Natural killer cell (primary cell): ENCODE results near the gene WFDC1. TPM values are rescaled to one million over a fixed set of nuclear protein-coding genes. Genes with fewer than 3 reads are reported as not detected.

Experiments
- ATAC-seq, 3 donors: fragments of 150-1000 bp in 2 of 3; fragments of 200-7000 bp in 1 of 3; cut with Tn5 transposase; 1 replicate in 1 of 3; 2 replicates in 2 of 3; pipeline ENCODE4 v1.10.0; 2021; ENCODE audit warnings: mild to moderate bottlenecking in 2 of 3, moderate library complexity in 2 of 3
- DNase-seq, 2 donors: peaks; one replicate each; pipeline versions ENCODE4 v3.0.0 to v3.0.0-alpha.2; 2013 to 2021; ENCODE audit warnings: mixed read lengths in 1 of 2
- H3K27ac ChIP-seq: one replicate; pipeline ENCODE4 v1.5.1; 2013; ENCODE audit warnings: mild to moderate bottlenecking, low read length
- H3K27me3 ChIP-seq: one replicate; pipeline ENCODE4 v1.6.1; 2013; ENCODE audit warnings: low read length; ENCODE audit not compliant: control insufficient read depth, insufficient read depth
- H3K36me3 ChIP-seq: one replicate; pipeline ENCODE4 v1.6.1; 2013; ENCODE audit warnings: low read length; ENCODE audit not compliant: control insufficient read depth, insufficient read depth
- H3K4me1 ChIP-seq: one replicate; pipeline ENCODE4 v1.6.1; 2013; ENCODE audit warnings: low read length; ENCODE audit not compliant: control insufficient read depth, insufficient read depth
- H3K4me3 ChIP-seq: one replicate; pipeline ENCODE4 v1.5.1; 2013; ENCODE audit warnings: low read length
- H3K9me3 ChIP-seq: one replicate; pipeline ENCODE4 v1.6.1; 2013; ENCODE audit warnings: low read length; ENCODE audit not compliant: control insufficient read depth, insufficient read depth
- H3K27ac Mint-ChIP-seq, 2 donors: one replicate each; pipeline ENCODE4 v1.8.0; 2022; ENCODE audit warnings: mild to moderate bottlenecking in 2 of 2, mixed read lengths in 2 of 2, moderate library complexity in 1 of 2
- H3K27me3 Mint-ChIP-seq, 2 donors: one replicate each; pipeline ENCODE4 v1.8.0; 2022; ENCODE audit warnings: low read depth in 2 of 2, mixed read lengths in 2 of 2
- H3K36me3 Mint-ChIP-seq: one replicate; pipeline ENCODE4 v1.8.0; 2022; ENCODE audit warnings: mixed read lengths
- H3K4me1 Mint-ChIP-seq, 2 donors: one replicate each; pipeline ENCODE4 v1.8.0; 2022; ENCODE audit warnings: mixed read lengths in 2 of 2
- H3K4me3 Mint-ChIP-seq: one replicate; pipeline ENCODE4 v1.8.0; 2022; ENCODE audit warnings: mild to moderate bottlenecking, moderate library complexity, mixed read lengths
- H3K9me3 Mint-ChIP-seq, 2 donors: one replicate each; pipeline ENCODE4 v1.8.0; 2022; ENCODE audit warnings: mixed read lengths in 2 of 2
- WGBS: methylation state at CpG from one replicate; pipeline ENCODE4 v1.1.7; 2013; ENCODE audit warnings: missing lambda C conversion rate; ENCODE audit not compliant: insufficient coverage; 5-methylcytosine and 5-hydroxymethylcytosine counted together
- intact Hi-C: fragments of 100-400 bp; cut with micrococcal nuclease; formaldehyde crosslinking; loops from one replicate; pipeline ENCODE4 v1.14.2; 2022
- total RNA-seq, 4 donors: library from RNA; stranded (reverse); fragments of 120-200 nt in 1 of 4; gene quantifications; one replicate each; pipeline versions ENCODE4 v1.2.3 to v1.2.4, GENCODE V29; 2013 to 2022
- TF ChIP-seq, protein P1 (sequence below): fragments of 200-600 bp; IDR thresholded peaks from one replicate; pipeline ENCODE4 v1.8.0; 2022; ENCODE audit warnings: antibody characterized with exemption

The WFDC1 gene
- total RNA-seq, 3 donors from 2014 or later (not counting 1 experiment from before 2014, with no cell fraction given) = not detected

DNA sequence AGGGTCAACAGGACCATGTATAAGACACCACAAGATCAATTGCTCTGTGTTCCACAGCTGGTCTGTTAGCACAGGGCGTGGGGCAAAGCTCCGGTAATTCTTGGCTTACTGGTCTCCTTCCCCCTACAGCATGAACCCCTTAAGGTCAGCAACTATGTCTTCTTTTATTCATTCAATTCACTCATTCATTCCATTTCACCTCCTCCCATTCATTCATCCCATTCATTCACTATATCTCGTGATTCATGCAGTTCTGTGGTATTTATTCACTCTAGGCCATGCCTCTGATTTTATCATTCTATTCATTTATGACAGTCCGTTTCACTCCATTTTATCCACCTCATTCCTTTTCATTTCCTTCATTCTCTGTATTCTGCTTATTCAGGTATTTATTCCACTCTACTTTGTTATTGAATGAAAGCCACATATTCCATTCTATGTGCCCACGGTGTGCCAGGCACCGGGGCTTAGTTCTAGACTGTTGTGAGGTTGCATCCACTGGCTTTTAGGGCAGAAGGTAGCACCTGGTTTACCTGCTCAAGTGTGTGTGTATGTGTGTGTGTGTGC is 19.0 kb upstream of the WFDC1 start:
- ATAC-seq (no peak), DNase-seq (no peak)
- Histone ChIP-seq H3K27me3 (no peaks in the 10 kb centered on the region), H3K27ac (no peak overlapping the region), H3K36me3 (no peaks in the 10 kb centered on the region), H3K4me1 (no peaks in the 10 kb centered on the region), H3K4me3 (no peak overlapping the region), H3K9me3 (no peaks in the 10 kb centered on the region)
- Mint-ChIP-seq H3K9me3 (no peaks in the 10 kb centered on the region), H3K4me3 (no peak overlapping the region), H3K36me3 (no peaks in the 10 kb centered on the region), H3K27me3 (peaks cover 7 to 8% of the 10 kb centered on the region in 2 donors), H3K4me1 (no peaks in the 10 kb centered on the region), H3K27ac (no peak overlapping the region)
- 87% methylated on average over 6 of the region's 6 CpGs for WGBS
- TF ChIP-seq, protein P1, sequence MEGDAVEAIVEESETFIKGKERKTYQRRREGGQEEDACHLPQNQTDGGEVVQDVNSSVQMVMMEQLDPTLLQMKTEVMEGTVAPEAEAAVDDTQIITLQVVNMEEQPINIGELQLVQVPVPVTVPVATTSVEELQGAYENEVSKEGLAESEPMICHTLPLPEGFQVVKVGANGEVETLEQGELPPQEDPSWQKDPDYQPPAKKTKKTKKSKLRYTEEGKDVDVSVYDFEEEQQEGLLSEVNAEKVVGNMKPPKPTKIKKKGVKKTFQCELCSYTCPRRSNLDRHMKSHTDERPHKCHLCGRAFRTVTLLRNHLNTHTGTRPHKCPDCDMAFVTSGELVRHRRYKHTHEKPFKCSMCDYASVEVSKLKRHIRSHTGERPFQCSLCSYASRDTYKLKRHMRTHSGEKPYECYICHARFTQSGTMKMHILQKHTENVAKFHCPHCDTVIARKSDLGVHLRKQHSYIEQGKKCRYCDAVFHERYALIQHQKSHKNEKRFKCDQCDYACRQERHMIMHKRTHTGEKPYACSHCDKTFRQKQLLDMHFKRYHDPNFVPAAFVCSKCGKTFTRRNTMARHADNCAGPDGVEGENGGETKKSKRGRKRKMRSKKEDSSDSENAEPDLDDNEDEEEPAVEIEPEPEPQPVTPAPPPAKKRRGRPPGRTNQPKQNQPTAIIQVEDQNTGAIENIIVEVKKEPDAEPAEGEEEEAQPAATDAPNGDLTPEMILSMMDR = no peak
- intact Hi-C loops = loop anchor here (10.0 kb wide), 1 partner anchor 459 kb away; no protein-coding TSS in a partner anchor

DNA sequence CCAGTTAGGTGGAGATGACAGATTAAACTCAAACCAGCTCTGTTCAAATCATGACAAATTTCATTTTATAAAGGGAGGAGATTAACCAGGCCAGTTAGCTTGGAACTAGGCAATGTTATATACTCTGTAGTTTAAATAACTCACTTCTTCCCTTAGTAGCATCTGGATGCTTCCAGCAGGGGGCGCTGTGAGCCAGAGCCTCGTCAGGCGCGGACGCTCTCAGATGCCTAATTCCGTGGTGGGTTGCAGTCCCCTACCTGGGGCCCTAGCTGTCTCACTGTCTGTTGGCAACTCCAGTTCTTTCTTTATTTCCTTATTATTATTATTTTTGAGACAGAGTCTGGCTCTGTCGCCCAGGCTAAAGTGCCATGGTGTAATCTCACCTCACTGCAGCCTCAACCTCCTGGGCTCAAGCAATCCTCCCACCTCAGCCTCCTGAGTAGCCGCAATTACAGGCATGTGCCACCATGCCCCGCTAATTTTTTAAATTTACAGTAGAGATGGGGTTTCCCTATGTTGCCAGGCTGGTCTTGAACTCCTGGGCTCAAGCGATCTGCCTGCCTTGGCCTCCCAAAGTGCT is 17.3 kb upstream of the WFDC1 start:
- no peaks in the 10 kb centered on the region for H3K4me1 Mint-ChIP-seq
- Histone ChIP-seq H3K4me3 (no peak overlapping the region), H3K4me1 (no peaks in the 10 kb centered on the region), H3K27ac (no peak overlapping the region), H3K36me3 (no peaks in the 10 kb centered on the region), H3K27me3 (no peaks in the 10 kb centered on the region), H3K9me3 (no peaks in the 10 kb centered on the region)
- intact Hi-C loops = loop anchor here (10.0 kb wide), 1 partner anchor 457 kb away; no protein-coding TSS in a partner anchor
- no peaks in the 10 kb centered on the region for H3K36me3 Mint-ChIP-seq
- no peak overlapping the region for H3K27ac Mint-ChIP-seq
- H3K4me3 Mint-ChIP-seq = no peak overlapping the region
- ATAC-seq (peak; percentile 34 to 69 (median 61)), DNase-seq (peak; percentile 46 to 84)
- WGBS = 32% methylated on average over 10 of the region's 10 CpGs
- H3K27me3 Mint-ChIP-seq = peaks cover 7 to 8% of the 10 kb centered on the region in 2 donors
- no peaks in the 10 kb centered on the region for H3K9me3 Mint-ChIP-seq
- TF ChIP-seq, protein P1 = peak; percentile 72

GRCh38 chr16:84278333-84278732 is 16.3 kb upstream of the WFDC1 start:
- Histone ChIP-seq H3K4me1 (no peaks in the 10 kb centered on the region), H3K4me3 (no peak overlapping the region), H3K36me3 (no peaks in the 10 kb centered on the region), H3K27me3 (no peaks in the 10 kb centered on the region), H3K9me3 (no peaks in the 10 kb centered on the region), H3K27ac (no peak overlapping the region)
- Mint-ChIP-seq H3K27ac (no peak overlapping the region), H3K36me3 (no peaks in the 10 kb centered on the region), H3K4me3 (no peak overlapping the region), H3K4me1 (no peaks in the 10 kb centered on the region), H3K27me3 (peaks cover 7 to 10% of the 10 kb centered on the region in 2 donors), H3K9me3 (no peaks in the 10 kb centered on the region)
- ATAC-seq = no peak
- intact Hi-C loops = loop anchor here (10.0 kb wide), 1 partner anchor 456 kb away; no protein-coding TSS in a partner anchor
- TF ChIP-seq, protein P1 = no peak
- DNase-seq = no peak
- WGBS = 86% methylated on average over 12 of the region's 12 CpGs
